Esophagus squamous epithelium (tissue), 5 donors: ENCODE measurements around the gene CACNB2. TPM values are rescaled to one million over a fixed set of nuclear protein-coding genes. Genes with fewer than 3 reads are reported as not detected.

Experiments used
- DNase-seq: peaks from one replicate; lab custom pipeline; 2025; lab: John Stamatoyannopoulos, UW
- H3K27ac ChIP-seq, 4 donors: fragments of 200-600 bp; sonication (generic); one replicate each; pipeline ENCODE4 v1.5.1; 2016 to 2019; ENCODE audit warnings: mild to moderate bottlenecking in 1 of 4
- H3K27me3 ChIP-seq, 4 donors: fragments of 200-600 bp; sonication (generic); 1 replicate in 3 of 4; 2 replicates in 1 of 4; pipeline versions ENCODE4 v1.5.1 to v1.6.0; 2017 to 2021; ENCODE audit warnings: antibody characterized with exemption in 1 of 4
- H3K36me3 ChIP-seq, 3 donors: fragments of 200-600 bp; sonication (generic); one replicate each; pipeline ENCODE4 v1.5.1; 2016 to 2019
- H3K4me1 ChIP-seq, 3 donors: fragments of 200-600 bp; sonication (generic); one replicate each; pipeline ENCODE4 v1.5.1; 2017 to 2019
- H3K4me3 ChIP-seq, 4 donors: fragments of 200-600 bp; sonication (generic); 1 replicate in 3 of 4; 2 replicates in 1 of 4; pipeline ENCODE4 v1.5.1; 2016 to 2019; ENCODE audit warnings: mild to moderate bottlenecking in 2 of 4, moderate library complexity in 1 of 4
- H3K9me3 ChIP-seq, 3 donors: fragments of 200-600 bp; sonication (generic); one replicate each; pipeline ENCODE4 v1.5.1; 2016 to 2019
- POLR2A ChIP-seq, 4 donors: fragments of 450-650 bp; IDR thresholded peaks; one replicate each; pipeline ENCODE4 v1.6.1; 2017; ENCODE audit warnings: antibody characterized with exemption in 4 of 4, mild to moderate bottlenecking in 4 of 4, moderate library complexity in 3 of 4
- WGBS, 2 donors: methylation state at CpG; one replicate each; pipeline ENCODE4 v1.1.5; 2018; 5-methylcytosine and 5-hydroxymethylcytosine counted together
- intact Hi-C: fragments of 100-400 bp; cut with DNase I; formaldehyde crosslinking; loops from one replicate; pipeline ENCODE4 v1.15.0; 2022
- total RNA-seq, 4 donors: library from RNA; depleted of rRNA; stranded (reverse); fragments of >200 nt; gene quantifications; one replicate each; pipeline ENCODE4 v1.1.0, GENCODE V29; 2016
- TF ChIP-seq, protein P1 (sequence below), 6 experiments: fragments of 450-650 bp in 4 of 6; fragments of 200-600 bp in 2 of 6; sonication (generic) in 2 of 6; IDR thresholded peaks; one replicate each; pipeline ENCODE4 v1.5.1; 2016 to 2019; ENCODE audit warnings: antibody characterized with exemption in 6 of 6, mild to moderate bottlenecking in 4 of 6, moderate library complexity in 4 of 6
- donor health status: DM: yes; HTN: yes; CAD: no.

Gene CACNB2
- total RNA-seq, 4 donors from 2014 or later = 0.91 to 37.0 (median 5.7) TPM

DNA sequence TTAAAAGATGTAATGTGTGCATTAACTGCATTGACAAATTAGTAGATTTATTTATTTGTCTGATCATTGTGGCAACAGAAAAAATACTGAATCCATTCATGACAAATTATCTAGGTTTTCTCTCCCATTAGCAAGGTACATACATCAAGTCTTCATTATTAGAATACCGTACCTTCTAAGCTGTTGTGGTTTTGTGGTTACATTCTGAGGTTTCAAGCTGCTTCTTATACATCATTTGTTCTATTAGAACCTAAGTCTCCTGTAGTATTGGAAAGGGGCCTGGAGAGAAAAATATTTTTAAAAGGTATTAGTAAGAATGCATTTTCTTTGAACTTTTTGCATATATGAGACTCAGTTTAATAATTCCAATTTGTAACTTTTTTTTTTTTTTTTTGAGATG lies 26.3 kb upstream of the CACNB2 start:
- no peaks in the 10 kb centered on the region for H3K4me1 ChIP-seq
- no peak for DNase-seq
- intact Hi-C loops = no loop called here
- H3K27ac ChIP-seq = no peak overlapping the region
- H3K9me3 ChIP-seq = no peaks in the 10 kb centered on the region
- H3K36me3 ChIP-seq = no peaks in the 10 kb centered on the region
- TF ChIP-seq POLR2A (IDR thresholded peaks at IDR 0.05) = no peak
- TF ChIP-seq, protein P1, sequence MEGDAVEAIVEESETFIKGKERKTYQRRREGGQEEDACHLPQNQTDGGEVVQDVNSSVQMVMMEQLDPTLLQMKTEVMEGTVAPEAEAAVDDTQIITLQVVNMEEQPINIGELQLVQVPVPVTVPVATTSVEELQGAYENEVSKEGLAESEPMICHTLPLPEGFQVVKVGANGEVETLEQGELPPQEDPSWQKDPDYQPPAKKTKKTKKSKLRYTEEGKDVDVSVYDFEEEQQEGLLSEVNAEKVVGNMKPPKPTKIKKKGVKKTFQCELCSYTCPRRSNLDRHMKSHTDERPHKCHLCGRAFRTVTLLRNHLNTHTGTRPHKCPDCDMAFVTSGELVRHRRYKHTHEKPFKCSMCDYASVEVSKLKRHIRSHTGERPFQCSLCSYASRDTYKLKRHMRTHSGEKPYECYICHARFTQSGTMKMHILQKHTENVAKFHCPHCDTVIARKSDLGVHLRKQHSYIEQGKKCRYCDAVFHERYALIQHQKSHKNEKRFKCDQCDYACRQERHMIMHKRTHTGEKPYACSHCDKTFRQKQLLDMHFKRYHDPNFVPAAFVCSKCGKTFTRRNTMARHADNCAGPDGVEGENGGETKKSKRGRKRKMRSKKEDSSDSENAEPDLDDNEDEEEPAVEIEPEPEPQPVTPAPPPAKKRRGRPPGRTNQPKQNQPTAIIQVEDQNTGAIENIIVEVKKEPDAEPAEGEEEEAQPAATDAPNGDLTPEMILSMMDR (IDR thresholded peaks at IDR 0.05) = no peak
- 52 to 61% methylated on average over 1 of the region's 1 CpG for WGBS, 2 donors
- no peaks in the 10 kb centered on the region for H3K27me3 ChIP-seq
- no peak overlapping the region for H3K4me3 ChIP-seq

DNA sequence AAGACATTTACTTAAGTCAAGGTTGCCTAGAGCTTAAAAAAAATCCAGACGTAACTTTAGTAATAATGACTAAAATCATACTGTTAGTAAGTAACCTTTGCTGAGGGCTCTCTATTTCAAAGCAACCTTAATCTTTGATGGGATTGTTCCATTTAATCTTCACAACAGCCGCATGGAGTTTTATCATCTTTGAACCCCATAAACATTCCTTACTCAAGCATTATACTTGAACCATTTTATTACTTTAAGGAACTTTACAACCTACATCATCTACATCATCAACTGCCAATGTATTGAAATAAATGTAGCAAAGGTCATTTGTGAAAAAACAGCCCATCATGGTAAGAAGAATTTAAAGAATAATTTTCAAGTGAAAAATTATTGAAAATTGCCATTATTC lies 22.9 kb upstream of the CACNB2 start:
- Histone ChIP-seq H3K27me3 (no peaks in the 10 kb centered on the region), H3K4me1 (no peaks in the 10 kb centered on the region), H3K9me3 (no peaks in the 10 kb centered on the region), H3K36me3 (no peaks in the 10 kb centered on the region), H3K4me3 (no peak overlapping the region), H3K27ac (no peak overlapping the region)
- 87 to 90% methylated on average over 2 of the region's 2 CpGs for WGBS, 2 donors
- no peak for DNase-seq
- intact Hi-C loops = no loop called here
- TF ChIP-seq, protein P1 (IDR thresholded peaks at IDR 0.05) = no peak
- no peak for TF ChIP-seq POLR2A (IDR thresholded peaks at IDR 0.05)

DNA sequence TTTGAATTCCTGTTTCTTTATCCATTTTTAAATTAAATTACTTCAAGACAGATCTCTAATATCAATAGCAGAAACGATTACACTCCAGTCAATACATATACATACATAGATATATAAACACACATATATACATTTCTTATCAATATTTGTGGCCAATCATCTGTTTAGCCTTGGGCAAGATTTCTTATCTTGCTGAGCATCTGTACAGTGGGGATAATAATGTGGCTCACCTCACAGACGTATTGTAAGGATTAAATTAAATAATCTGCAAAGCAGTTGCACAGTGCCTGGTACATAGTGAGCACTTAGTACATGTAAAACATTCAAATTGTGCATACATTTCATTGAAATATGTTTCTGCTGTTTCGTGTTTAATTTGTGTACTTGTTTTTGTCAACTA lies 17.5 kb upstream of the CACNB2 start:
- Histone ChIP-seq H3K27me3 (no peaks in the 10 kb centered on the region), H3K4me1 (no peaks in the 10 kb centered on the region), H3K27ac (no peak overlapping the region), H3K9me3 (no peaks in the 10 kb centered on the region), H3K4me3 (no peak overlapping the region), H3K36me3 (no peaks in the 10 kb centered on the region)
- intact Hi-C loops = no loop called here
- no peak for DNase-seq
- 70% methylated on average over 3 of the region's 3 CpGs for WGBS, 2 donors
- no peak for TF ChIP-seq POLR2A (IDR thresholded peaks at IDR 0.05)
- TF ChIP-seq, protein P1 (IDR thresholded peaks at IDR 0.05) = no peak

DNA sequence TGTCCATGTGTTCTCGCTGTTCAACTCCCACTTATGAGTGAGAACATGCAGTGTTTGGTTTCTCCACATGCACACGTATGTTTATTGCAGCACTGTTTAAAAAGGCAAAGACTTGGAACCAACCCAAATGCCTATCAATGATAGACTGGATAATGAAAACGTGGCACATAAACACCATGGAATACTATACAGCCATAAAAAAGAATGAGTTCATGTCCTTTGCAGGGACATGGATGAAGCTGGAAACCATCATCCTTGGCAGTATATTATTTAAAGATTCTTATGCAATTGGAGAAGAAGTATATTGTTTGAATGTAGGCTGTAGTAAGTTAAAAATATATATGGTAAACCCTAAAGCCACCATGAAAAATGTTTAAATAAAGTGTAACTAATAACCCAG lies 7.2 kb upstream of the CACNB2 start:
- no peak overlapping the region for H3K27ac ChIP-seq
- no peaks in the 10 kb centered on the region for H3K36me3 ChIP-seq
- intact Hi-C loops = no loop called here
- WGBS, 2 donors = 64 to 74% methylated on average over 2 to 3 of the region's 3 CpGs
- no peaks in the 10 kb centered on the region for H3K27me3 ChIP-seq
- no peak for DNase-seq
- H3K4me1 ChIP-seq = no peaks in the 10 kb centered on the region
- TF ChIP-seq, protein P1 (IDR thresholded peaks at IDR 0.05) = no peak
- no peak for TF ChIP-seq POLR2A (IDR thresholded peaks at IDR 0.05)
- no peaks in the 10 kb centered on the region for H3K9me3 ChIP-seq
- no peak overlapping the region for H3K4me3 ChIP-seq

DNA sequence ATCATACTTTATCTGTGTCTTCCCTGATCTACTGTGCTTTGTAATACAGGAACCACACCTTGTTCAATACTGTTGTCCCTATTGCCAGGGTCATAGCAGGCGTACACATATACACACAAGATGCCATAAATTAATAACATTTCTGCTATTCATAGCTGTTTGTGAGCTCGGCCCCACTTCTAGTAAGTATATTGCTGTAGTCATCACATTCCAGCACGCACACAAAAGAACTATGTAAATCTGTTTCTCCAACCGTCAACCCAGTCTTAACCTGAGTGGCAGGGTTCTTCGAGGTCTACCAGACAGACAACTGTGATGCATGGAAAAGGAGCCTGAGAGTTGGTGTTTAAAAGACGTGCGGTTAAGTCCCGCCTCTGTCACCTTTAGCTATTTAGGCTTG lies 5.7 kb upstream of the CACNB2 start:
- Histone ChIP-seq H3K4me1 (peaks cover 0 to 3% (median under 1%) of the 10 kb centered on the region in 3 donors), H3K4me3 (no peak overlapping the region), H3K9me3 (no peaks in the 10 kb centered on the region), H3K27me3 (peaks cover 0 to 3% (median 0%) of the 10 kb centered on the region in 4 donors), H3K36me3 (no peaks in the 10 kb centered on the region), H3K27ac (no peak overlapping the region)
- no peak for DNase-seq
- WGBS, 2 donors = 62 to 79% methylated on average over 8 of the region's 8 CpGs
- no peak for TF ChIP-seq POLR2A (IDR thresholded peaks at IDR 0.05)
- TF ChIP-seq, protein P1 (IDR thresholded peaks at IDR 0.05) = no peak
- intact Hi-C loops = no loop called here
